Chondrocyte (in vitro differentiated cells): ENCODE measurements around the gene DNASE1L2. TPM values are rescaled to one million over a fixed set of nuclear protein-coding genes. Genes with fewer than 3 reads are reported as not detected.

Experiments used
- DNase-seq: peaks from one replicate; pipeline ENCODE4 v3.0.0; 2021; ENCODE audit warnings: mixed read lengths, low spot score
- H3K27ac Mint-ChIP-seq: one replicate; pipeline ENCODE4 v1.8.0; 2021; ENCODE audit warnings: mild to moderate bottlenecking, moderate library complexity, mixed read lengths; ENCODE audit not compliant: unreplicated experiment
- H3K27me3 Mint-ChIP-seq: 2 replicates; pipeline ENCODE4 v1.8.0; 2021; ENCODE audit warnings: low read depth, mixed read lengths
- H3K36me3 Mint-ChIP-seq: 2 replicates; pipeline ENCODE4 v1.8.0; 2021; ENCODE audit warnings: low read depth, mixed read lengths
- H3K4me1 Mint-ChIP-seq: 2 replicates; pipeline ENCODE4 v1.8.0; 2021; ENCODE audit warnings: low read depth, mild to moderate bottlenecking, mixed read lengths
- H3K4me3 Mint-ChIP-seq: one replicate; pipeline ENCODE4 v1.8.0; 2021; ENCODE audit warnings: mild to moderate bottlenecking, moderate library complexity, mixed read lengths; ENCODE audit not compliant: unreplicated experiment
- H3K9me3 Mint-ChIP-seq: 2 replicates; pipeline ENCODE4 v1.8.0; 2021; ENCODE audit warnings: low read depth, mixed read lengths
- total RNA-seq: library from RNA; stranded (reverse); gene quantifications from 3 replicates; pipeline ENCODE4 v1.2.1, GENCODE V29; 2021
- TF ChIP-seq, protein P1 (sequence below): fragments of 200-600 bp; sonication (generic); IDR thresholded peaks from 2 replicates; pipeline ENCODE4 v1.5.0; 2021; ENCODE audit warnings: antibody characterized with exemption, mild to moderate bottlenecking, moderate library complexity

The DNASE1L2 gene
- total RNA-seq, 1 donor from 2014 or later, result 0.97 TPM

DNA sequence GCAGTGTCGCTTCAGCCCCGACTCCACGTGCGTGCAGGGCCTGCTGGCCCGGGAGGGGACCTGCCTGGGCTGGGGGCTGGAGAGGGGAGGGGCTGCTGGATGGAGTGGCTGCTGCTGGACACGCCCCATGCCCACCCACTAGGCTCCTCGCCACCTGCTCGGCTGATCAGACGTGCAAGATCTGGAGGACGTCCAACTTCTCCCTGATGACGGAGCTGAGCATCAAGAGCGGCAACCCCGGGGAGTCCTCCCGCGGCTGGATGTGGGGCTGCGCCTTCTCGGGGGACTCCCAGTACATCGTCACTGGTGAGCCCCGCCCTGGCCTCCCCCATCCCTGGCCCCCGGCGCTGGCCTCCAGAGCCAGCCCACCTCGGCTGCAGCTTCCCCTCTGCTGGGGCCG is 27.9 kb upstream of the DNASE1L2 start:
- peaks cover 7% of the 10 kb centered on the region for H3K36me3 Mint-ChIP-seq
- no peak overlapping the region for H3K4me3 Mint-ChIP-seq
- no peaks in the 10 kb centered on the region for H3K9me3 Mint-ChIP-seq
- H3K27me3 Mint-ChIP-seq, result no peaks in the 10 kb centered on the region
- H3K27ac Mint-ChIP-seq, result no peak overlapping the region
- peaks cover 37% of the 10 kb centered on the region for H3K4me1 Mint-ChIP-seq
- TF ChIP-seq, protein P1, sequence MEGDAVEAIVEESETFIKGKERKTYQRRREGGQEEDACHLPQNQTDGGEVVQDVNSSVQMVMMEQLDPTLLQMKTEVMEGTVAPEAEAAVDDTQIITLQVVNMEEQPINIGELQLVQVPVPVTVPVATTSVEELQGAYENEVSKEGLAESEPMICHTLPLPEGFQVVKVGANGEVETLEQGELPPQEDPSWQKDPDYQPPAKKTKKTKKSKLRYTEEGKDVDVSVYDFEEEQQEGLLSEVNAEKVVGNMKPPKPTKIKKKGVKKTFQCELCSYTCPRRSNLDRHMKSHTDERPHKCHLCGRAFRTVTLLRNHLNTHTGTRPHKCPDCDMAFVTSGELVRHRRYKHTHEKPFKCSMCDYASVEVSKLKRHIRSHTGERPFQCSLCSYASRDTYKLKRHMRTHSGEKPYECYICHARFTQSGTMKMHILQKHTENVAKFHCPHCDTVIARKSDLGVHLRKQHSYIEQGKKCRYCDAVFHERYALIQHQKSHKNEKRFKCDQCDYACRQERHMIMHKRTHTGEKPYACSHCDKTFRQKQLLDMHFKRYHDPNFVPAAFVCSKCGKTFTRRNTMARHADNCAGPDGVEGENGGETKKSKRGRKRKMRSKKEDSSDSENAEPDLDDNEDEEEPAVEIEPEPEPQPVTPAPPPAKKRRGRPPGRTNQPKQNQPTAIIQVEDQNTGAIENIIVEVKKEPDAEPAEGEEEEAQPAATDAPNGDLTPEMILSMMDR, result no peak
- DNase-seq, result no peak

DNA sequence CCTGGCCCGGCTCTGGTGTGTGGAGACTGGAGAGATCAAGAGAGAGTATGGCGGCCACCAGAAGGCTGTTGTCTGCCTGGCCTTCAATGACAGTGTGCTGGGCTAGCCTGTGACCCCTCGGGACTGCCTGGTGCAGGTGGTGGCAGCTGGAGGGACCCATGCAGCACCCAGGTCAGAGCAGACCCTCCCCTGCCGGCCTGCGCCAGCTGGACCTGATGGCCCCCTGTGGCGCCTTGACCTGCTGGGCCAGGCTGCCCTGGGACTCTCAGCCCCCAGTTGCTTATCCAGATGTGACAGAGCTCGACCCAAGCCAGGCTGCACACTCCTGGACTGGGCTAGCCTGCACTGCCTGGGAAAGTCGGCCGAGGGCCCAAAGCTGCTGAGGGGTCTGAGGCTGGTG is 27.5 kb upstream of the DNASE1L2 start:
- Mint-ChIP-seq H3K4me1 (peaks cover 42% of the 10 kb centered on the region), H3K36me3 (peaks cover 7% of the 10 kb centered on the region), H3K27ac (no peak overlapping the region), H3K27me3 (no peaks in the 10 kb centered on the region), H3K4me3 (no peak overlapping the region), H3K9me3 (no peaks in the 10 kb centered on the region)
- DNase-seq, result no peak
- TF ChIP-seq, protein P1, result no peak

DNA sequence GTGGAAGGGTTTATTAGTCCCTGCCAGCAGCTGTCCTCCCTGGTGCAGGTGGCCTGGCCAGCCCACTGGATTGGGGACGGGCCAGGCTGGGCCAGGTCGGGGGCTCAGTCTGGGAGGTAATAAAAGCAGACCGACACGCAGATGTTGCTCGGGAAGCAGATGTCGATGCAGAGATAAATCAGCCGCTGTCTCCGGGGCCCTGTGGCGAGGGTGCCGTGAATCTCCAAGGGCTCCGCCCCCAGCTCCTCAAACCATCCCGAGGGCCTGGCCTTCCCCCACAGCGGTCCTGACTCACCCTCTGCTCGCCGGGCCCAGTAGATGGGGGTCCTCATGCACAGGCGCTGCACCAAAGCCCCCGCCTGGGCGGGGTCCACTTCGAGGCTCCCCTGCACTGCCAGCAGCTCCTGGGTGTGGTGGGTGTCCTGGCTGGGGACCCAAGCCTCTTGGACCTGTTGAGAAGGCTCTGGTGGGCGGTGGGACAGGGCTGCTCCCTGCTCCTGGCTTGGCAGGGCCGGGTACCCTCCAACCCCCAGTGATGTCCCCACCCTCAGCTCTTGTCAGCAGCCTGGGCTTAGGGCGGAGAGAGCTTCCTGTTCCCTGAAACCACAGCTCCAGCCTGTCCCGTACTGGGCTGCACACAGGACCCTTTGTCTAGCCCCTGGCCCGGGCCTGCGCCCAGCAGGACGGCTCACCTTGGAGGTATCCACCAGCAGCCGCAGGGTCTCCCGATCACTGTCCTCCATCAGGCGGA is 26.8 kb upstream of the DNASE1L2 start:
- no peak for DNase-seq
- no peak overlapping the region for H3K4me3 Mint-ChIP-seq
- TF ChIP-seq, protein P1, result no peak
- peaks cover 7% of the 10 kb centered on the region for H3K36me3 Mint-ChIP-seq
- H3K27ac Mint-ChIP-seq, result no peak overlapping the region
- H3K27me3 Mint-ChIP-seq, result no peaks in the 10 kb centered on the region
- H3K9me3 Mint-ChIP-seq, result no peaks in the 10 kb centered on the region
- H3K4me1 Mint-ChIP-seq, result peaks cover 40% of the 10 kb centered on the region

DNA sequence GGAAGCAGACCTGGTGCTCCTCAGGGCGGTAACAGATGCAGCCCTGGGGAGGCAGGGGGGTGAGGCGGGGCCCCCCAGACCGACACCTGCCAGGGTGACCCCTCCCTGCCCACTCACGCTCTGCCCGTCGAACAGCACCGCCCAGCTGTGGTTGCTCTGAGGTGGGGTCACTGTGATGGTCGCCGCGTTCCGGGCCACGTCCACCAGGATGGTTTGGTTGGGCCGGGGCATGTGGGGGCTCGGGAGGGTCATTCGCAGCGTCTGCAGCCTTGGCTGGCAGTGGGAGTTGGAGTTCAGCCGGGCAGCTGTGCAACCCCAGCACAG is 26.3 kb upstream of the DNASE1L2 start:
- TF ChIP-seq, protein P1, result no peak
- no peak overlapping the region for H3K4me3 Mint-ChIP-seq
- DNase-seq, result no peak
- peaks cover 7% of the 10 kb centered on the region for H3K36me3 Mint-ChIP-seq
- H3K4me1 Mint-ChIP-seq, result peaks cover 36% of the 10 kb centered on the region
- H3K27ac Mint-ChIP-seq, result no peak overlapping the region
- H3K9me3 Mint-ChIP-seq, result no peaks in the 10 kb centered on the region
- no peaks in the 10 kb centered on the region for H3K27me3 Mint-ChIP-seq

DNA sequence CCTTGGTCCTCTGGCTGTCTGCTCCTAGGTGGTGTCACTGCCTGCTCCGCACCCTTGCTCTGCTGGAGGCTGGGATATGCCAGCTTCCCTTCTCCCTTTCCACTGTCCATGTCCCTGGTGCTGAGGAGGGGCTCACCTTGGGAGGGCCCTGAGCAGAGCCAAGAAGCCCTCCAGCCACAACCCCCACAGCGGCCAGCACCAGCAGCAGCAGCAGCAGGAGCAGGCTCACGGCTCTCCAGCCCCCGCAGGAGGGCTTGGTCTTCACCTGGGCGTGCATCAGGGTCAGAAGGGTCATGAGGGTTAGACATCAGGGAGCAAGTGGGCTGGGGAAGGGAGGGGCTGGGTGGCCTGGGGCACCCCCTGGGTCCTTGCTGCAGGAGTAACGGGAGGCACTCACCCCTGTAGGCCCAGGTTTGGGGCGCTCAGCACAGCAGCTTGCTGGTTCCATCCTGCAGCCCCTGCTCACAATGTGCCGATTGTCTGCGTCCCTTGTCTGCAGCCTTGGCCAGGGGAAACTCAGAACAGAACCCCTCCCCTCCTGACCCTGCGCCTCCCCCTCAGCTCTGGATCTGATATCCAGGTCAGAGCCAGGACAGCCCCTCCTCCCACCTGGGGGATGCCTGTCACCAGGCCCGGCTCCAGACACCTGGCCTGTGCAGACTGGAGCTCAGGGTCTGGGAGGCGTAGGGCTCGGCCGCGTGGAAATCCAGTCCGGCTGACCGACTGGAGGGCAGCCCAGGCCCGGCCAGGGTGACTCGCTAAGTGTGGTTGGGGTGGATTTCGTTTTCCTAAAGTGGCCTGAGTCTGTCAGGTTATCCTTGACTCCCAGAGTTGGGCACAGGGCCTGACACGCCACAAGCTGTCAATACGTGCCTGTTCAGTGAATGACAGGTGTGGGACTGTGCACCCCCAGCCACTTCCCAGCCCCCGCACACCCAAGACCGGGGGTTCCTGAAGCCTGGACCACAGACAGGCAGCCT is 25.6 kb upstream of the DNASE1L2 start, which contains the start of gene BRICD5:
BRICD5 (minus strand) TSS at position 478 of the 980 bp plus-strand sequence; CDS start at position 448, 30 bp downstream.
- Mint-ChIP-seq H3K9me3 (no peaks in the 10 kb centered on the region), H3K4me3 (no peak within 1 kb of the TSS), H3K27me3 (no peaks in the 10 kb centered on the region), H3K27ac (no peak within 1 kb of the TSS), H3K36me3 (peaks cover 7% of the 10 kb centered on the region), H3K4me1 (peaks cover 39% of the 10 kb centered on the region)
- TF ChIP-seq, protein P1, result no peak
- no peak for DNase-seq
